PC-9 (cell line): Measurements from ENCODE around the gene MAP3K5. TPM values are rescaled to one million over a fixed set of nuclear protein-coding genes. Genes with fewer than 3 reads are reported as not detected.

Experiments used
- BruUV-seq: library from RNA; stranded (reverse); fragments of 400-500 nt; replicated peaks from 2 replicates; lab custom pipeline; 2021; lab: Mats Ljungman, UMichigan
- CTCF ChIA-PET: fragments of 300-600 bp; sonication (Branson Sonifier 250); formaldehyde crosslinking; loops from one replicate; lab custom pipeline; 2022; ENCODE audit warnings: antibody characterized with exemption; lab: Charles Lee
- POLR2A ChIA-PET: fragments of 300-600 bp; sonication (Branson Sonifier 250); formaldehyde crosslinking; loops from one replicate; lab custom pipeline; 2022; ENCODE audit warnings: antibody characterized with exemption; ENCODE audit not compliant: unreplicated experiment; lab: Charles Lee
- DNase-seq, 2 experiments: peaks; one replicate each; pipeline versions ENCODE4 v3.0.0 to v3.0.0-alpha.2; 2015 to 2022; ENCODE audit warnings: mixed read lengths in 1 of 2
- H2AFZ ChIP-seq: fragments of 200-600 bp; sonication (generic); 2 replicates; pipeline ENCODE4 v1.8.1; 2017; ENCODE audit warnings: antibody characterized with exemption
- H3F3A ChIP-seq: fragments of 200-600 bp; sonication (generic); 2 replicates; pipeline ENCODE4 v1.8.1; 2017; ENCODE audit warnings: antibody characterized with exemption, mild to moderate bottlenecking, low read depth; ENCODE audit not compliant: insufficient read depth
- H3K27ac ChIP-seq: fragments of 200-600 bp; sonication (generic); 2 replicates; pipeline ENCODE4 v1.6.1; 2016; ENCODE audit warnings: mixed run types
- H3K27me3 ChIP-seq: fragments of 200-600 bp; sonication (generic); 2 replicates; pipeline ENCODE4 v1.6.1; 2016; ENCODE audit warnings: low read depth, mixed run types; ENCODE audit not compliant: insufficient read depth
- H3K36me3 ChIP-seq: fragments of 200-600 bp; sonication (generic); 2 replicates; pipeline ENCODE4 v1.6.1; 2016; ENCODE audit warnings: low read depth, mixed run types
- H3K4me1 ChIP-seq: fragments of 200-600 bp; sonication (generic); replicated peaks from 2 replicates; pipeline ENCODE4 v1.6.1; 2016; ENCODE audit warnings: mixed run types; ENCODE audit not compliant: insufficient read depth
- H3K4me2 ChIP-seq: fragments of 200-600 bp; sonication (generic); 2 replicates; pipeline ENCODE4 v1.6.1; 2017; ENCODE audit warnings: mixed run types
- H3K4me3 ChIP-seq: fragments of 200-600 bp; sonication (generic); 2 replicates; pipeline ENCODE4 v1.6.1; 2016; ENCODE audit warnings: mixed run types
- H3K79me2 ChIP-seq: fragments of 200-600 bp; sonication (generic); 2 replicates; pipeline ENCODE4 v1.6.1; 2017; ENCODE audit warnings: low read depth, mixed run types
- H3K9me2 ChIP-seq: fragments of 200-600 bp; sonication (generic); 2 replicates; pipeline ENCODE4 v1.8.1; 2017; ENCODE audit warnings: mild to moderate bottlenecking; ENCODE audit not compliant: insufficient read depth
- H3K9me3 ChIP-seq: fragments of 200-600 bp; sonication (generic); 2 replicates; pipeline ENCODE4 v1.8.1; 2016; ENCODE audit warnings: low read depth; ENCODE audit not compliant: insufficient read depth
- H4K20me1 ChIP-seq: fragments of 200-600 bp; sonication (generic); 2 replicates; pipeline ENCODE4 v1.8.1; 2017; ENCODE audit not compliant: insufficient read depth
- EZH2 ChIP-seq: fragments of 200-600 bp; sonication (generic); IDR thresholded peaks from 2 replicates; pipeline ENCODE4 v1.8.0; 2017; ENCODE audit warnings: antibody characterized with exemption, low read depth
- intact Hi-C: fragments of 100-400 bp; cut with micrococcal nuclease; formaldehyde crosslinking; loops from one replicate; pipeline ENCODE4 v1.10.0; 2022; ENCODE audit not compliant: unreplicated experiment
- total RNA-seq: library from RNA; stranded (reverse); gene quantifications from 2 replicates; pipeline ENCODE4 v1.2.3, GENCODE V29; 2021
- TF ChIP-seq, protein P1 (sequence below): fragments of 200-600 bp; sonication (generic); conservative IDR thresholded peaks from 2 replicates; pipeline ENCODE4 v1.6.1; 2017; ENCODE audit warnings: mixed run types, antibody characterized with exemption, mild to moderate bottlenecking, moderate library complexity

Gene MAP3K5
- total RNA-seq, 1 experiment from 2014 or later = 10.9 TPM

GRCh38 chr6:136627191-136627590, 165.1 kb downstream of the MAP3K5 start:
- no peaks in the 10 kb centered on the region for H3F3A ChIP-seq
- no peaks in the 10 kb centered on the region for H4K20me1 ChIP-seq
- POLR2A ChIA-PET = interaction anchor here (0.7 kb wide), 1 partner anchor 456 kb away, joined by 8 read pairs; no protein-coding TSS in a partner anchor
- no peaks in the 10 kb centered on the region for H3K9me2 ChIP-seq
- no peaks in the 10 kb centered on the region for H3K79me2 ChIP-seq
- H3K4me3 ChIP-seq = no peak overlapping the region
- no peak overlapping the region for H3K4me2 ChIP-seq
- H2AFZ ChIP-seq = no peak overlapping the region
- no peaks in the 10 kb centered on the region for H3K27me3 ChIP-seq
- H3K4me1 ChIP-seq = no peaks in the 10 kb centered on the region
- H3K36me3 ChIP-seq = peaks cover 13% of the 10 kb centered on the region; the same call in 1 of the 2 replicates
- no peak overlapping the region for H3K27ac ChIP-seq
- H3K9me3 ChIP-seq = no peaks in the 10 kb centered on the region
- intact Hi-C loops = no loop called here
- BruUV-seq = no TSS peak
- CTCF ChIA-PET = no interaction called here
- TF ChIP-seq EZH2 = no peak
- TF ChIP-seq, protein P1, sequence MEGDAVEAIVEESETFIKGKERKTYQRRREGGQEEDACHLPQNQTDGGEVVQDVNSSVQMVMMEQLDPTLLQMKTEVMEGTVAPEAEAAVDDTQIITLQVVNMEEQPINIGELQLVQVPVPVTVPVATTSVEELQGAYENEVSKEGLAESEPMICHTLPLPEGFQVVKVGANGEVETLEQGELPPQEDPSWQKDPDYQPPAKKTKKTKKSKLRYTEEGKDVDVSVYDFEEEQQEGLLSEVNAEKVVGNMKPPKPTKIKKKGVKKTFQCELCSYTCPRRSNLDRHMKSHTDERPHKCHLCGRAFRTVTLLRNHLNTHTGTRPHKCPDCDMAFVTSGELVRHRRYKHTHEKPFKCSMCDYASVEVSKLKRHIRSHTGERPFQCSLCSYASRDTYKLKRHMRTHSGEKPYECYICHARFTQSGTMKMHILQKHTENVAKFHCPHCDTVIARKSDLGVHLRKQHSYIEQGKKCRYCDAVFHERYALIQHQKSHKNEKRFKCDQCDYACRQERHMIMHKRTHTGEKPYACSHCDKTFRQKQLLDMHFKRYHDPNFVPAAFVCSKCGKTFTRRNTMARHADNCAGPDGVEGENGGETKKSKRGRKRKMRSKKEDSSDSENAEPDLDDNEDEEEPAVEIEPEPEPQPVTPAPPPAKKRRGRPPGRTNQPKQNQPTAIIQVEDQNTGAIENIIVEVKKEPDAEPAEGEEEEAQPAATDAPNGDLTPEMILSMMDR = no peak
- no peak for DNase-seq

GRCh38 chr6:136625293-136625692, 167.0 kb downstream of the MAP3K5 start:
- ChIA-PET POLR2A (interaction anchor here (0.6 kb wide), 1 partner anchor 21 kb away, joined by 3 read pairs; no protein-coding TSS in a partner anchor), CTCF (no interaction called here)
- Histone ChIP-seq H3K4me3 (no peak overlapping the region), H3K4me2 (no peak overlapping the region), H3K36me3 (peaks cover 13% of the 10 kb centered on the region; the same call in 1 of the 2 replicates), H3K9me3 (no peaks in the 10 kb centered on the region), H3K27ac (no peak overlapping the region), H4K20me1 (no peaks in the 10 kb centered on the region), H3K9me2 (no peaks in the 10 kb centered on the region), H3K27me3 (no peaks in the 10 kb centered on the region), H2AFZ (no peak overlapping the region), H3F3A (no peaks in the 10 kb centered on the region), H3K79me2 (no peaks in the 10 kb centered on the region), H3K4me1 (no peaks in the 10 kb centered on the region)
- no peak for TF ChIP-seq EZH2
- TF ChIP-seq, protein P1 = no peak
- no peak for DNase-seq
- intact Hi-C loops = no loop called here
- BruUV-seq = no TSS peak

GRCh38 chr6:136624347-136624746, 167.9 kb downstream of the MAP3K5 start:
- POLR2A ChIA-PET = no interaction called here

More at GRCh38 chr6:136624347-136624746, 167.9 kb downstream of the MAP3K5 start:
- Histone ChIP-seq H3K4me3 (no peak overlapping the region), H2AFZ (no peak overlapping the region), H3K4me2 (no peak overlapping the region), H3K27me3 (no peaks in the 10 kb centered on the region), H3K4me1 (no peaks in the 10 kb centered on the region), H3K9me3 (no peaks in the 10 kb centered on the region), H3K27ac (no peak overlapping the region), H3K36me3 (0 out of 2 replicates have a peak, but pooled peaks cover 10% of the 10 kb centered on the region), H3K79me2 (no peaks in the 10 kb centered on the region), H3F3A (no peaks in the 10 kb centered on the region), H3K9me2 (no peaks in the 10 kb centered on the region), H4K20me1 (no peaks in the 10 kb centered on the region)
- no peak for DNase-seq
- intact Hi-C loops = no loop called here
- CTCF ChIA-PET = no interaction called here
- TF ChIP-seq EZH2 = no peak
- TF ChIP-seq, protein P1 = no peak
- no TSS peak for BruUV-seq
